ENCODE data around the gene CREB3L1.
"Not testable (repeated sequence)": the region's sequence is repeated elsewhere in the genome, so short reads cannot be mapped to it uniquely, and the experiment has no call there.

The CREB3L1 gene

DNA sequence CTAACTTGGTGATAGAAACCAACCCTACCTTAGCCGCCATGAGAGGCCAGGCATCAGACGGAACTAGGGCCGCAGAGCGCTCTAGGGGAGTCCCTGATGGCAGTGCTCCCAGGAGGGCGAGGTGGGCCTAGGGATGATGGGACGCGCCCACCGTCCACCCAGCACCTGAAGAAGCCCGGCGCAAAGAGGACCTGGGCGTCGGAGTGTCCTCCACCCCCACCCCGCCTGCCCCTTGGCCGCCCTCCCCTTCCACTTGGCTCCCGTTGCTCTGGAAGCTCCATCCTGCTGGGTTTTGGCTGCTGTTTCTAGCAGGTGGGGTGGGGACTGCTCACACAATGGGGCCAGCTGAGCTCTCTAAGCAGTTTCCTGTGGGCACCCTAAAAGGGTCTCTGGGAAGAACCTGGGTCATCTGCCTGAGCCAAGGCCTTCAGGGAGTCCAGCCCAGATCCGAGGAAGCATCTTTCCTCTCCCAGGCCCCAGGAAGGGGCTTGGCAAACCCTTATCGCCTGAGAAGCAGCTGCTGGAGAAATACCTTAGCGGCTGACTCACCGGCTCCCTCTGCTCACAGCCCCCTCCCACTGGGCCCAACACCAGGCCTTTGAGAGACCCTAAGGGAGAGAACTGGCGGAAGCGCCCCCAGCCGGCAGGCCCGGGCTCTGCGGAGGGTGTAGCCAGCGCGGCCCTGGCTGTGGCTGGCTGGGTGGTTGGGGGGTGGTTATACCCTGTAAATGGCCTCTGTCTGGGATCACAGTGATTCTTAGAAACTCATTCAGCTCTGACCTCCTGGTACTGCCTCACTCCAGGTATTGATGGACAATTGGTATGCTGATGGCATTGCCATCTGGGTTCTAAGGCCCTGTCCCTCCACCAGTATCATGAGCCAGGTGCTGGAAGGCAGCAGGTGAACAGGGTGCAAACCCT, 19.3 kb downstream of the CREB3L1 start:
- ATAC-seq, result no peak

DNA sequence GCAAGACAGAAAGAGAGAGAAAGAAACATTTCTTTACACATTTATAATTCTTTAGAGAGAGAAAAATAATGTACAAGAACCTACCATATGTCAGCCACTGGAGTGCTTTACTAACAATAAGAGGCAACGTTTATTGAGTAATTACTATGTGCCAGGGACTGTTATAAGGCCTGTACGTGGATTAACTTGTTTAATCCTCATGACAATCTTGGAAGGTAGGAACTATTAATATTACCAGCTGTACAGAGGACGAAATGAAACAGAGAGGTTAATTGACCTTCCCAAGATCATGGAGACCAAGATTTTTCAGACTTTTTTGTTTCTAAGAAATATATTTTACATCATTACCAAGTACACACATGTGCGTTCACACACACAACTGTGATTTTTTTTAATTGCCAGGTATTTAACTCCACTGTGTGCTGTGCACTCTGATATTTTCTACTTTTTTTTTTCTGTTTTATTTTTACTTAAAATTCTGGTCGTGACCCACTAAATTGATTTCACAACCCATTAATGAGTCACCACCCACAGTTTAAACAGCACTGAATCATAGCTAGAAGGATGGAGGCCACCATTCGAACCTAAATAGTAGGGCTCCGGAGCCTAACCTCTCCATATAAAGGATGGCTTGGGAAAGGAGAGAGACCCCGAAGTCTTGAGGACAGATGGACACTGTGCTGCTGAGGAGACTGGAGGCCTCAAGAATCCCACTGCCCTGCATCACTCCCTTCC, 21.4 kb downstream of the CREB3L1 start:
- ATAC-seq, result no peak

DNA sequence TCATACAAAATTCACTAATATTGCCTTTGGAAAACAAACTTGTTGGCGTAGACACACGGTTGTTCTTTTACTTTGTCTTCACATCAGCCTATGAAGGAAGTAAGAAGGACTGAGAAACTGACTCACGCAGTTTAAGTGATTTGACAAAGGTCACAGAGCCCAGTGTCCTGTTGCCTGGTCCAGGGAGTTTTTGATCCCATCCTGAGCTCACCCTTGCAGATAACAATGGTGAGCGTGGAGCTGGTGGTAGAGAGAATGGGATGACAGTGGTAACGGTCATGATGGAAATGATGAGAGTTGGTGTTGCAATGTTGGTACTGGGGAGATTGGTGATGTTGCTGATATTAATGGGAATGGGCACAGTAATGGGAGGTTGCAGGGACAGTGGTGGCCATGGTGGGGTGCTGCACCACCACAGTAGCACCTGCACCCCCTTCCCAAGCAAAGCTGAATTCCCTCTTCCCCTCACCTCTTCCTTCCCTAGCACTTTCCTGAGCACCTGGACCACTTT, 22.0 kb downstream of the CREB3L1 start:
- no peak for ATAC-seq

DNA sequence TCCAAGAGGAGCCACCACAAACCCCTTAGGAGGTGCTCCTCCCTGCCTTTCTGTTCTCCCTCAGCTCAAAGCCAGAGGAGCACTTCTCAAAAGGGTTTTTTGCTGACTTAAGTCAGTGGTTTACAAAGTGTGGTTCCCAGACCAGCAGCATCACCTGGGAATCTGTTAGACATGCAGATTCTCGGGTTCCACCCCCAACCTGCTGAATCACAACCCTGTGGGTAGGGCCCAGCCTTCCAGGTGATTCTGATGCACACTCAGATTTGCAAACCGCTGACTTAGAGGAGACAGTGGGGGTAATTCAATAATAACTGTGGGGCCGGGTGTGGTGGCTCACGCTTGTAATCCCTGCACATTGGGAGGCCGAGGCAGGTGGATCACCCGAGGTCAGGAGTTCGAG, 22.8 kb downstream of the CREB3L1 start:
- peak in 1 of 2 donors; percentile 18 for ATAC-seq

DNA sequence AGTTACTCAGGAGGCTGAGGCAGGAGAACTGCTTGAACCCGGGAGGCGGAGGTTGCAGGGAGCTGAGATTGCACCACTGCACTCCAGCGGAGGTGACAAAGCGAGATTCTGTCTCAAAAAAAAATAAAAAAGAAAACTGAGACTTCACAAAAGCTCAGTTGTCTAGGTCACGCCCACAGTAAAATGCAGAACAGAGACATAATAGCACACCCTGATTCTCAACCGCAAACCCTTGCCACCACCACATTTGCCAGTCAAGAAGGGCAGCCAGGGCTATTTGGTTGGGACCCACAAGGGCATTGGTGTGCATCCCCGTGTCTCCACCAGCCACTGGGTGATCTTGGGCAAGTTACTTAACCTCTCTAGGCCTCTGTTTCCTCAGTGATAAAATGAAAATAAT, 25.4 kb downstream of the CREB3L1 start:
- ATAC-seq, result no peak

DNA sequence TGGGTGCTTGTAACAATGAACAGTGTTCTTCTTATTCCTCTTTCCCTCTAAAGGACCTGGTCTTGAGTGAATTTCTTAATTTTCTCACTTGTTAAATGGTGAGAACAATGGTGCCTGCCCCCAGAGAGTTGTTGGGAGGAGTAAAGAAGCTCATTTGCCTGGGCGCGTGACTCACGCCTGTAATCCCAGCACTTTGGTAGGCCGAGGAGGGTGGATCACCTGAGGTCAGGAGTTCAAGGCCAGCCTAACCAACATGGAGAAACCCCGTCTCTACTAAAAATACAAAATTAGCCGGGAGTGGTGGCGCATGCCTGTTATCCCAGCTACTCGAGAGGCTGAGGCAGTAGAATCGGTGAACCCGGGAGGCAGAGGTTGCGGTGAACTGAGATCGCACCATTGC, 26.6 kb downstream of the CREB3L1 start:
- ATAC-seq, result not testable (repeated sequence)

DNA sequence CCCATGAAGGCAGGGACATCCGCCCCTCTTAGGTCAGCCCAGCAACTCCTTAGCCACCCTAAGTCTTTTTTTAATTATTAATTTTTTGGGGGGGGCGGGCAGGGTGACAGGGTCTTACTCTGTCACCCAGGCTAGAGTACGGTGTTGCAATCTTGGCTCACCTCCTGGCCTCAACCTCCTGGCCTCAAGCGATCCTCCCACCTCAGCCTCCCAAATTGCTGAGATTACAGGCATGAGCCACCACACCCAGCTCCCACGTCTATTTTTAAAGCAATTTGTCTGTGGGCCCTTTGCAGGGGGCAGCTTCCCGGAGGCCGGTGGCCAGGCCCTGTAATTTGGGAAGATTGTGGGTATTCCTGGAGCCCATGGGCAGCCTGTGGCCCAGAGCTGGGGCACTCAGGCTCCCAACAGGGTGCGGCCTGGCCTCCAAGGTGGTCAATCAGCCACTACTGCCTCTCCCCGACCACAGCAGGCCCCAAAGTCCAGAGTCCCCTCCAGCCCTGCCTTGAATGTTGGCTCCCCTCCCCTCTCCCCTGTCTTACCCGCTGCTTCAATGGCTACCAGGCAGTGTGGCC, 27.2 kb downstream of the CREB3L1 start:
- ATAC-seq, result no peak

DNA sequence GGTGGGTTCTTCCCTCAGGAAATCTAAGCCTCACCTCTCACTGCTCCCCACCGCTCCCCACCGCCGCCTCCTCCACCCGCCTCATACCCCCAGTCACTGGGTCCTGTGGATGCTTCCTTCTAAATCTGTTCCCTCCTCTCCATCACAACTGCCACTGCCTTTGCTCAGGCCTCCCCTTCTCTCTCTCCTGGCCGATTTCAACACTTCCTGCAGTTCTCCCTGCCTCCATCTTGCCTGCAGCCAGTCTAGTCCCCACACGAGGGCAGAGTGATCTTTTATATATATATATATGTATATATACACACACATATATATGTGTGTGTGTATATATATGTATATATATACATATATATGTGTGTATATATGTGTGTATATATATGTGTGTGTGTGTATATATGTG, 27.8 kb downstream of the CREB3L1 start:
- peak in 1 of 2 donors; percentile 52 for ATAC-seq

DNA sequence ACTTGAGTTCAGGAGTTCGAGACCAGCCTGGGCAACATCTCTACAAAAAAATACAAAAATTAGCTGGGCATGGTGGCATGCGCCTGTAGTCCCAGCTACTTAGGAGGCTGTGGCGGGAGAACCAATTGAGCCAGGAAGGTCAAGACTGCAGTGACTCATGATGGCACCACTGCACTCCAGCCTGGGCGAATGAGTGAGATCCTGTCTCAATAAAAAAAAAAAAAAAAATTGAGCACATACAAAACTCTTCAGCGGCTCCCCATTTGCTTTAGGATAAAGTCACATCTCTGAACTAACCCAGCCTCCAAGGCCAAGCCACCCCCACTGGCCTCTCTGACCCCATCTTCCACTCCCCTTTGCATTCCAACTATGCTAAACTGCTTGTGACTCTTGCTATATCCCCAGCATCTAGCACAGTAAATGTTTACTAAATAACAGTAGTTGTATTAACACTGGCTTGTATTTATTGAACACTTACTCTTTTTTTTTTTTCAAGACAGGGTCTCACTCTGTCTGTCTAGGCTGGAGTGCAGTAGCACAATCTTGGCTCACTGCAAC, 28.9 kb downstream of the CREB3L1 start:
- ATAC-seq, result no peak

DNA sequence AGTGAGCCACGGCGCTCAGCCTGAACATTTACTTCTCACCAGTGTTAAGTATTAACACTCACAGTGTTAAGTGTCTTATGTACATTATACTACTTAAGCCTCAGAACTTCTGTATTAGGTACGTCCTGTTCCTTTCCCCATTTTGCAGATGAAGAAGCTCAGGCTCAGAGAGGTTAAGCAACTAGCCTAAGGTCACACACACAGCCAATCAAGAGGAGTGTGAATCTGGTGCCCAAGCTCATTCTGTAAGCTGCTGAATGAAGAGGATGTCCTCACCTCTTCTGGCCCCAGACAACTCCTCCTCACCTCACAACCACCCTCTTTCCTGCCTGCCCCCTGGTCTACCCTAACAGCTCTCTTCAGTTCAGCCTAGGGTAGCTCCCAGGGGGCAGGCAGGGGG, 29.9 kb downstream of the CREB3L1 start:
- no peak for ATAC-seq

DNA sequence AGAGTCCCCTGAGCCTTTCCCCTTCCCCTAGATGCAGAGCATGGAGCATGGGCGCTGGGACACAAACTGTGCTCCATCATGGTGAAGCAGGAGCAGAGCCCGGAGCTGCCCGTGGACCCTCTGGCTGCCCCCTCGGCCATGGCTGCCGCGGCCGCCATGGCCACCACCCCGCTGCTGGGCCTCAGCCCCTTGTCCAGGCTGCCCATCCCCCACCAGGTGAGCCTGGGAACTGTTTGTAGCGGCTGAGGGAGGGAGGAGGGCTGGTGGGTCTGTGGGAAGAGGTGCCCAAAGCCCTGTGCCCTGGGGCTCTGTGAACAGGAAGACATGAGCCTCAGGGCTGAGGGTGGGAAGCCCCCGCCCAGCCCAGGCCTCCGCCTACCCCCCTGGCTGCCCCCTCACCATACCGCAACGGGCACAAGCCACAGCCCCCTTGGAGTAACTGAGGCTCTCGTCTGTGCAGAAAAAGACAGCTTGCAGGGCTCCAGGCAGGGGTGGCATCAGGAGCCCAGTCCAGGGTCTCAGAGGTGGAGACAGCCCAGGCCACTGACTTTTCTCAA, 30.4 kb downstream of the CREB3L1 start:
- ATAC-seq, result no peak

DNA sequence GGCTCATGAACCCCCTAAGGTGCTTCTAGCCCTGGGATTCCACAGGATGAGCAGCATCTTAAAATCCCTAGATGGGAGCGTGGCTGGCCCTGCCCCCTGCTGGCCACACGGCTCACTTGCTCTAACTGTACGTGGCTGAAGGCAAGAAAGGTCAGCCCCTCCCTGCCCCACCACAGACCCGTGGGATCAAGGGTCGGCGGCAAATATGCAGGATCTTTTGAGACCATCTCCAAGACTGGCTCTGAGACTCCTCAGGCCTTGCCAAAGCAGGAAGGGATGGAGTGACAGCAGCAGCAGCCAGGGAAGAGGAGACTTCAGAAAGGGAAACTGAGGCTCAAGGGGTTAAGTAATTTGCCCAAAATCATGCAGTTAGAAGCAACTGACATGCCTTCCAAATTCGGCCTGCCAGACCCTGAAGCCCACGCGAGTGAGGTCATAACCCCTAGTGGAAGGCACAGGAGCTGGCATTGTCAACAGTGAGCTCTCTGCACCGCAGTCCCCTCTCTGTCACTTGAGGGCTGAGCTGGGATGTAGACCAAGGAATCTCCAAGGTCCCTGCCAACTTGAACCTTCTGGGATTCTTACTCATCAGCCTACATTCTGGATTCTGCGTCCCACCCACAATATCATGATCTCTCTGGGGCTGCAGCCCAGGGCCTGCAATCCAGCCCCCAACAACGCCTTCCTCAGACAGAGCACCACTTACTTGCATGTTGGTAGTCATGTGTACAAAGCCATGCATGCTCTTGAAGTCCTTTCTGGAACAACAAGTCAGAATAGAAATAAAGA, 31.4 kb downstream of the CREB3L1 start:
- peak; percentile 68 to 82 for ATAC-seq

DNA sequence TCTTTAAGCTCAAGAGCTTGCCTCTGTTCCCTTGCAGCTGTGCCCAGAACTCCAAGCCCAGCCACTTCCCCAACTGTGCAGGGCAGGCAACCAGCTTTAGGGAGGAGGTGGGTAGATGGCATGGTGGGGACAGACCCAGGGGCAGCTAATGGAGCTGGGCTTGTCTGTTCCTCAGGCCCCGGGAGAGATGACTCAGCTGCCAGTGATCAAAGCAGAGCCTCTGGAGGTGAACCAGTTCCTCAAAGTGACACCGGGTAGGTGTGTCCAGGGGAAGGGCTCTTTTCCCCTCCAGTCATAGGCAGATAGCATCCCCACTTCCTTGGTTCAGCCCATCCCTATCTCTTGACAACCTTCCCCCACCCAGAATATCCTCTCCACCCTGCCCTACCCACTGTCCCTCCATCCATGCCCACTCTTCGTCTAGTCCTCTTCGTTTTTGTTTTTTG, 32.4 kb downstream of the CREB3L1 start:
- peak; percentile 25 to 50 for ATAC-seq

DNA sequence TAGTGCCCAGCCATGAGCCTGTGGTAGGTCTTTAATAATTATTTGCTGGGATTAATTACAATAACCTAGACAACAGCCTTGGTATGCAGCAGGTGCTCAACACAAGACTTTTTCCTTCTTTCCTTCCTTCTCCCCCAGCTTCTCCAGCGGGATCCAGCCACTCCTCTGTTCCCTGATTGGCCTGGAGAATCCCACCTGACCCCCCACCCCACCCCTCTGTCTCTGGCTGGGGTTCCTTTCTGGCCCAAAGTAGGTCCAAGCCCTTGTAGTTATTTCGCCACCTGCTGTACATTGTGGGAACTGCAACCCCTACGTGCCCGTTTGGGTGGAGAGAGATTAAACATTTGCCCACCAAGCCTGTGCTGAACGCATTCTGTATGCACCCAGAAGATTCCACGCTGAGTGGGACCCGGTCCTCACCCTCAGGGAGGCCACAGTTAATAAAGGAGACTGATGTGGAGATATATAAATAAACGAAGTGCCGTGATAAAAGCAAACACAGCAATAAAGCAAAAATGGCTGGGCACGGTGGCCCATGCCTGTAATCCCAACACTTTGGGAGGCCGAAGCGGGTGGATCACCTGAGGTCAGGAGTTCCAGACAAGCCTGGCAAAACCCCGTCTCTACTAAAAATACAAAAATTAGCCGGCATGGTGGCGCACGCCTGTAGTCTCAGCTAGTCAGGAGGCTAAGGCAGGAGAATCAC, 37.7 kb downstream of the CREB3L1 start:
- ATAC-seq, result peak; percentile 58 to 80

DNA sequence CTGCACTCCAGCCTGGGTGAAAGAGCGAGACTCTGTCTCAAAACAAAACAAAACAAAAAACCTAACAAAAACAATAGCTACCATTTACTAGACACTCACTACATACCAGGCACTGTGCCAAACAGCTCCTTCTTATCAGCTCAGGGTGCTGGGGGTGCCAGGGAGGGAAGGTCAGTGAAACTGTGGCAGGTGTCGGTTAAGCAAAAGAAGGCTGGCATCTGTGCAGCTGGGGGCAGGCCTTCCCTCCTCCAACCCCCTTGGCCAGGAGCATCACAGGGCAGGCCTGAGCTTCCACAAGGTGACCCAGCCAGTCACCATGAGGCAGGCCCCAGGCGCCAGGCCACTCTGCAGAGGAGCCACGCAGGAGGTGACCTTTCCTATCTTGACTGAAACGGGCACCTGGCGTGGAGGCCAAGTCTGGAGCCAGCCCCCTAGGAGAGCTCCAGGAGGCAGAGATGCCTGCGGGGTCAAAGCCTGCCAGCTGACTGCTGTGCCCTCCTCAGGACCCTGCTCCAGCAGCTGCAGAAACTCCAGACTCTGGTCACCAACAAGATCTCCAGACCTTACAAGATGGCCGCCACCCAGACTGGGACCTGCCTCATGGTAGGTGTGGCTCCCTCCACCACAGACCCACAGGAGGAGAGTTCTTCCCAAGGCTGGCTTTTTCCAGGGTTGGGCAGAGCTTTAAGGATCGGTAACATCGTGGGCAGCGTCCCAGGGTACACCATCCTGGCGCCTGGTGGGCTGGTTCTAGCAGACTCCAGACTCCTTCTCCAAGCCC, 38.5 kb downstream of the CREB3L1 start:
- ATAC-seq, result no peak

DNA sequence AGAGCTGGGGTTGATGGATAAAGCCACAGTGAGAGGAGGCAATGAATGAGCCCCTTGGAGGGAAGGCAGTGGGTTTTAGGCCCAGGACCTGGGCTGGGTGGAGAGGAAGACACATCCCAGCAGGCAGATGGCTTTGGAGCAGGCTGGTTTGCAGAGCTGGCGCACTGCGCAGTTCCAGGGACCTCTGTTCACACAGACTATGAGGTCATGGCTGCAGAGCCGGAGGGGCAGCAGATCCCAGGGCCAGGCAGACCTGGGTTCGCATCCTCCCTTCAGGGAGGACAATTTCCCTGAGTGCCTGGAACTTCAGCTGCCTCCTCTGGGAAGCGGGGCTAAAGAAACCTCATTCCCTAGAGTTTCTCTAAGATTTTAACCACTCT, 41.6 kb downstream of the CREB3L1 start:
- ATAC-seq, result no peak

DNA sequence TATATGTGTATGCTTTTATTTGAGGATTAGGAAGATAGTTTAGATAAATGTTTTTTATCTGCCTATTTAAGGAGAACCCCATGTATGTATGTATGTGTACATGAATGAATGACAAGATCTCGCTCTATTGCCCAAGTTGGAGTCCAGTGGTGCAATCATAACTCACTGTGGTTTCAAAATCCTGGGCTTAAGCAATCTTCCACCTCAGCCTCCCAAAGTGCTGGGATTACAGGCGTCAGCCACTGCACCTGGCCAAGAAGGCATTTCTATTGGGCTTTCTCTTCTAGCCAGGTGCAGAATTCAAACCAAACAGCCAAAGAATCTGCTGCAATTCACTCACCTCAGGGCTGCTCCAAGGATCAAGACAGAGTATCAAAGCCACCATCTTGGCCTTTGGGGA, 44.3 kb downstream of the CREB3L1 start:
- no peak for ATAC-seq

DNA sequence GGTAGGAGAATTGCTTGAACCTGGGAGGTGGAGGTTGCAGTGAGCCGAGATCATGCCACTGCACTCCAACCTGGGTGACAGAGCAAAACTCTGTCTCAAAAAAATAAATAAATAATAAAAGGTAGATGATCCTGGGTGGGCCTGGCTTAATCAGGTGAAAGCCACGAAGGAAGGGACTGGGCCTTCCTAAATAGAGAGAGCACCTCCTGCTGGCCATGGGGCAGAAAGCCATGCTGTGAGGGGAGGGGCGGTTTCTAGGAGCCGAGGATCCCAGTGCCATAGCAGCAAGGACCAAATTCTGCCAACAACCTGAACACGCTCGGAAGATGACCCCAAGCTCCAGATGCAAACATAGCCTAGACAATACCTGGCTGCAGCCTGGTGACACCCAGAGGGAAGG, 45.3 kb downstream of the CREB3L1 start:
- ATAC-seq, result no peak

DNA sequence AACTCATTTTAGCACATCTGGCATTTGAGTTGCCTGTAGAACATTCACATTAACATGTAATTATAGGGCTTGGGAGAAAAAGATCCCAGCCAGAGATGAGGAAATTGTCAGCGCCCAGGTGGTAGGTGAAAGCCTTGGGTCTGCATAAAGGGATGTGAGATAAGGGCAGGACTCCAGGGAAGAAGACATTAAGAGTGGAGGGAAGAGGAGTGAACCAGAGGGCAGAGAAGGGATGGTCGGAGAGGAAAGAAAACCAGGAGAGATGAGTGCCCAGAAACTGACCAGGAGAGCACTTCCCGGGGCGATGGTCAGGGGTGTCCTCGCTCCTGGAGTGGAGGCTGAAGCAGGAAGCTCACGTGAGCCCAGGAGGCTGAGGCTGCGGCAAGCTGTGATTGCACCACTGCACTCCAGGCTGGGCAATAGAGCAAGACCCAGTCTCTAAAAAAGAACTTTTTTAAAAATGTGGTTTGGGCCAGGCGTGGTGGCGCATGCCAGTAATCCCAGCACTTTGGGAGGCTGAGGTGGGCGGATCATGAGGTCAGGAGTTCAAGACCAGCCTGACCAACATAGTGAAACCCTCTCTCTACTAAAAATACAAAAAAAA, 49.5 kb downstream of the CREB3L1 start:
- no peak for ATAC-seq

DNA sequence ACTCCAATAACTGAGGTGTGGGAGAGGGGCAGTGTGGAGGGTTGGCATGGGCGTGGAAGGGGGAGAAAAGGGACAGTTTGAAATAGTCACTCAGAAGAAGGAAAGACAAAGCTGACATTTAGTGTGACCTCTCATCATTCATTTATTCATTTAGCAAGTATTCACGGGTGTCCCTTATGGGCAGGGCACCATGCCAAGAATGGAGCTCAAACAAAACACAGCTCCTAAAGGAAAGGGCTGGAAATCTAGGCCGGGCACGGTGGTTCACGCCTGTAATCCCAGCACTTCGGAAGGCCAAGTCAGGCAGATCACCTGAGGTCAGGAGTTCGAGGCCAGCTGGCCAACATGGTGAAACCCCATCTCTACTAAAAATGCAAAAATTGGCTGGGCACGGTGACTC, 50.4 kb downstream of the CREB3L1 start:
- no peak for ATAC-seq
